ENCODE measurements around the gene PAK5. TPM values are rescaled to one million over a fixed set of nuclear protein-coding genes. Genes with fewer than 3 reads are reported as not detected.

PAK5 gene
- total and polyA plus RNA-seq, 2 experiments from 2014 or later: 0.57 to 1.1 TPM

DNA sequence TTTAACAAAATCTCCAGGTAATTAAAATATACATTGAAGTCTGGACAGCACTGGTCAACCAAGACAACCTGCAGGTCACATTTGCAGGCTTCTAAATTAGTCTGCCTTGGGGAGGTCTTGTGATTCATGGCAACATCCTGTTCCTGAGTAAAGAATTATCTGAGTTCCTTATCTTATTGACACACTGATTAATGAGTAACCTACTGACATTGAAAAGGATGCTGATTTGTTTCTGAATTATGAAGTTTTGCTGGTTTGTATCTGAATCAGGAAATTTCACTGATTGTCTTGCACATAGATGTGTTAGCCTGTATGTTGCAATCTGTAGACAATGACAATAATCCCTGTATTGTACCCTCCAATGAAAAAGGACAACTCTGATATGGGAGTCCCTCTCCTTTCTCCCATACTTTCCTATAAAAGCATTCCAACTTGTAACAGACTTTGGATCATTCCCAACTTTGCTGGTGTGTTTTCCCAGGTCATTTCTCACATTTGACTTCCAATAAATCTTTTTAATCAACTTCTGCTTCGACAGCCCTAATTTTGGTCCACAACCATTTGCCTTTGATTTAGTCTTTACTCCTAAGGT is 244.5 kb downstream of the PAK5 start (continued):
- TF ChIP-seq, protein P1, sequence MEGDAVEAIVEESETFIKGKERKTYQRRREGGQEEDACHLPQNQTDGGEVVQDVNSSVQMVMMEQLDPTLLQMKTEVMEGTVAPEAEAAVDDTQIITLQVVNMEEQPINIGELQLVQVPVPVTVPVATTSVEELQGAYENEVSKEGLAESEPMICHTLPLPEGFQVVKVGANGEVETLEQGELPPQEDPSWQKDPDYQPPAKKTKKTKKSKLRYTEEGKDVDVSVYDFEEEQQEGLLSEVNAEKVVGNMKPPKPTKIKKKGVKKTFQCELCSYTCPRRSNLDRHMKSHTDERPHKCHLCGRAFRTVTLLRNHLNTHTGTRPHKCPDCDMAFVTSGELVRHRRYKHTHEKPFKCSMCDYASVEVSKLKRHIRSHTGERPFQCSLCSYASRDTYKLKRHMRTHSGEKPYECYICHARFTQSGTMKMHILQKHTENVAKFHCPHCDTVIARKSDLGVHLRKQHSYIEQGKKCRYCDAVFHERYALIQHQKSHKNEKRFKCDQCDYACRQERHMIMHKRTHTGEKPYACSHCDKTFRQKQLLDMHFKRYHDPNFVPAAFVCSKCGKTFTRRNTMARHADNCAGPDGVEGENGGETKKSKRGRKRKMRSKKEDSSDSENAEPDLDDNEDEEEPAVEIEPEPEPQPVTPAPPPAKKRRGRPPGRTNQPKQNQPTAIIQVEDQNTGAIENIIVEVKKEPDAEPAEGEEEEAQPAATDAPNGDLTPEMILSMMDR (conservative IDR thresholded peaks at IDR 0.05; ENCODE audit: low read depth in 2 of 2): no peak
- TF ChIP-seq, protein P2, sequence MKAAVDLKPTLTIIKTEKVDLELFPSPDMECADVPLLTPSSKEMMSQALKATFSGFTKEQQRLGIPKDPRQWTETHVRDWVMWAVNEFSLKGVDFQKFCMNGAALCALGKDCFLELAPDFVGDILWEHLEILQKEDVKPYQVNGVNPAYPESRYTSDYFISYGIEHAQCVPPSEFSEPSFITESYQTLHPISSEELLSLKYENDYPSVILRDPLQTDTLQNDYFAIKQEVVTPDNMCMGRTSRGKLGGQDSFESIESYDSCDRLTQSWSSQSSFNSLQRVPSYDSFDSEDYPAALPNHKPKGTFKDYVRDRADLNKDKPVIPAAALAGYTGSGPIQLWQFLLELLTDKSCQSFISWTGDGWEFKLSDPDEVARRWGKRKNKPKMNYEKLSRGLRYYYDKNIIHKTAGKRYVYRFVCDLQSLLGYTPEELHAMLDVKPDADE (IDR thresholded peaks at IDR 0.05): no peak
- no peak for TF ChIP-seq STAT1 (IDR thresholded peaks at IDR 0.05; ENCODE audit: unreplicated experiment)
- TF ChIP-seq, protein P3, sequence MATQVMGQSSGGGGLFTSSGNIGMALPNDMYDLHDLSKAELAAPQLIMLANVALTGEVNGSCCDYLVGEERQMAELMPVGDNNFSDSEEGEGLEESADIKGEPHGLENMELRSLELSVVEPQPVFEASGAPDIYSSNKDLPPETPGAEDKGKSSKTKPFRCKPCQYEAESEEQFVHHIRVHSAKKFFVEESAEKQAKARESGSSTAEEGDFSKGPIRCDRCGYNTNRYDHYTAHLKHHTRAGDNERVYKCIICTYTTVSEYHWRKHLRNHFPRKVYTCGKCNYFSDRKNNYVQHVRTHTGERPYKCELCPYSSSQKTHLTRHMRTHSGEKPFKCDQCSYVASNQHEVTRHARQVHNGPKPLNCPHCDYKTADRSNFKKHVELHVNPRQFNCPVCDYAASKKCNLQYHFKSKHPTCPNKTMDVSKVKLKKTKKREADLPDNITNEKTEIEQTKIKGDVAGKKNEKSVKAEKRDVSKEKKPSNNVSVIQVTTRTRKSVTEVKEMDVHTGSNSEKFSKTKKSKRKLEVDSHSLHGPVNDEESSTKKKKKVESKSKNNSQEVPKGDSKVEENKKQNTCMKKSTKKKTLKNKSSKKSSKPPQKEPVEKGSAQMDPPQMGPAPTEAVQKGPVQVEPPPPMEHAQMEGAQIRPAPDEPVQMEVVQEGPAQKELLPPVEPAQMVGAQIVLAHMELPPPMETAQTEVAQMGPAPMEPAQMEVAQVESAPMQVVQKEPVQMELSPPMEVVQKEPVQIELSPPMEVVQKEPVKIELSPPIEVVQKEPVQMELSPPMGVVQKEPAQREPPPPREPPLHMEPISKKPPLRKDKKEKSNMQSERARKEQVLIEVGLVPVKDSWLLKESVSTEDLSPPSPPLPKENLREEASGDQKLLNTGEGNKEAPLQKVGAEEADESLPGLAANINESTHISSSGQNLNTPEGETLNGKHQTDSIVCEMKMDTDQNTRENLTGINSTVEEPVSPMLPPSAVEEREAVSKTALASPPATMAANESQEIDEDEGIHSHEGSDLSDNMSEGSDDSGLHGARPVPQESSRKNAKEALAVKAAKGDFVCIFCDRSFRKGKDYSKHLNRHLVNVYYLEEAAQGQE (IDR thresholded peaks at IDR 0.05; ENCODE audit: unreplicated experiment): no peak
- TF ChIP-seq POLR2AphosphoS5 (IDR thresholded peaks at IDR 0.05; ENCODE audit: low read depth): no peak
- TF ChIP-seq EZH2 (IDR thresholded peaks at IDR 0.05; ENCODE audit: low read depth, unreplicated experiment): no peak
- TF ChIP-seq ZNF114 (CRISPR knock-in tag; IDR thresholded peaks at IDR 0.05): no peak
- no peak for TF ChIP-seq NANOG (IDR thresholded peaks at IDR 0.05; ENCODE audit: borderline replicate concordance)

DNA sequence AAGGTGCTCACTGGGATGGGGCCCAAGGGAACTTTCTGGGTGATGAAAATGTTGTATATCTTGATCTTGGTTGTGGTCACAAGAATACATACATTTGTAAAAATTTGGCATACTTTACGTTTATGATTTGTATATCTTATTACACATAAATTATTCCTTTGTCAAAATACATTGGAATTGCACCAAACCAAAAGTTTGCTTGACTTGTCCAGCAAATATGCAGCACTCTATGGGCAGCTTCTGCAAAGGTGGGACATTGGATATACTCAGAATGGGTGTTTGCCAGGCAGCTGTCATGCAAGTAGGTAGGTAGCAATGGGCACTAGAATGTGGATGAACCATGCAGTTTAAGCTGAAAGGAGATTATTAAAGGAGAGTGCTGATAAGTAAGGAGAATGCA is 246.5 kb downstream of the PAK5 start:
- Histone ChIP-seq H3K27ac (ENCODE audit: low read depth) (no peak overlapping the region), H3K4me1 (ENCODE audit: insufficient read depth) (no peaks in the 10 kb centered on the region), H3F3A (replicated peaks; ENCODE audit: low read depth) (no peaks in the 10 kb centered on the region), H3K4me3 (no peak overlapping the region), H3K36me3 (ENCODE audit: insufficient read depth) (no peaks in the 10 kb centered on the region), H3K79me2 (replicated peaks; ENCODE audit: insufficient read depth) (no peaks in the 10 kb centered on the region), H2AFZ (no peak overlapping the region), H4K20me1 (replicated peaks; ENCODE audit: insufficient read depth) (no peaks in the 10 kb centered on the region), H3K9me2 (ENCODE audit: insufficient read depth) (no peaks in the 10 kb centered on the region), H3K4me2 (no peak overlapping the region), H3K27me3 (ENCODE audit: insufficient read depth) (no peaks in the 10 kb centered on the region)
- Mint-ChIP-seq H3K36me3 (ENCODE audit: low read depth) (no peaks in the 10 kb centered on the region), H3K4me3 (no peak overlapping the region), H3K4me1 (peaks cover 4% of the 10 kb centered on the region; the same call in 1 of the 3 replicates), H3K9me3 (no peaks in the 10 kb centered on the region), H3K27me3 (ENCODE audit: insufficient read depth, low read depth, poor library complexity) (no peaks in the 10 kb centered on the region), H3K27ac (no peak overlapping the region)
- DNase-seq (ENCODE audit: low spot score): no peak
- TF ChIP-seq EZH2 (IDR thresholded peaks at IDR 0.05; ENCODE audit: low read depth, unreplicated experiment) (no peak), CREB1 (CRISPR knock-in tag; IDR thresholded peaks at IDR 0.05; ENCODE audit: low read depth) (no peak), EZH2phosphoT487 (IDR thresholded peaks at IDR 0.05; ENCODE audit: unreplicated experiment) (no peak), JUNB (IDR thresholded peaks at IDR 0.05; ENCODE audit: unreplicated experiment) (no peak), STAT1 (IDR thresholded peaks at IDR 0.05; ENCODE audit: unreplicated experiment) (no peak), ZNF114 (CRISPR knock-in tag; IDR thresholded peaks at IDR 0.05) (no peak), POLR2AphosphoS5 (IDR thresholded peaks at IDR 0.05; ENCODE audit: low read depth) (no peak), NANOG (IDR thresholded peaks at IDR 0.05; ENCODE audit: borderline replicate concordance) (no peak)
- TF ChIP-seq, protein P3 (IDR thresholded peaks at IDR 0.05; ENCODE audit: unreplicated experiment): no peak
- TF ChIP-seq, protein P1 (conservative IDR thresholded peaks at IDR 0.05; ENCODE audit: low read depth in 2 of 2): no peak
- TF ChIP-seq, protein P2 (IDR thresholded peaks at IDR 0.05): no peak
- ATAC-seq: no peak
